Measurements from ENCODE around the gene HDAC4. TPM values are rescaled to one million over a fixed set of nuclear protein-coding genes. Genes with fewer than 3 reads are reported as not detected.

Gene HDAC4
- total and polyA plus RNA-seq, 2 of the 8 experiments (the other 6 are each of a cell fraction or from before 2014, with no cell fraction given): 15.4 to 31.5 TPM

DNA sequence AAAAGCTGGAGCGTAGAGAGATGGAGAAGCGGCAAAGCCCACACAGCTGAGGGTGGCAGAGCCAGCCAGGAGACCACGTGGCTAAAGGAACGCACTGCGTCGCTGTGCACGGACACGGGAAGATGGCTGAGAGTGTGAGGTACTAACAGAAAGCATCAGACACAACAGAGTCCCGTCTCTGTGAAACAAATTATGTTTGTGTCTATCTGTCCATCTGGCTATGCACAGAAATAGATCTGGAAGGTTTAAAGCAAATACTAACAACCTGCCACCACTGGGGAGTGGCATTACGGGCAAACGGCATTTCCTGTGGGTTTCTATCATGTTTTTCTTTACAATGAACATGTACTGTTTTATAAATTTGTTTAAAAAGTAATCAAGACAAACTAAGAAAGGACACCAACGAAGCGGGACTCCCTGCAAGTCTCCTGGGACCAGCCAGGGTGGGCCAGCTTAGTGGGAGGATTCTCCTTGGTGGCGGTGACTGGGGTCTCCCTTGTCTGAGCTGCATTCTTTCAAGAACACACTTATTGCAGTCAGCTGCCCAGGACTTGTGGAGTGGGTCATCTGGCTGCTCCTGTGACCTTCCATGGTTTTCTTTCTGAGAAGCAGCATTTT, 290.8 kb downstream of the HDAC4 start:
- Histone ChIP-seq H4K5ac (ENCODE audit: insufficient read length, low read depth, low read length) (no peak overlapping the region), H3K79me1 (ENCODE audit: low read depth, low read length) (no peaks in the 10 kb centered on the region), H2BK12ac (ENCODE audit: low read depth, low read length) (no peak overlapping the region), H3K14ac (ENCODE audit: insufficient read length) (no peak overlapping the region), H3K27ac (ENCODE audit: low read depth, low read length) (no peak overlapping the region), H3K4me2 (ENCODE audit: insufficient read depth in 1 of 2, low read depth in 2 of 2, low read length in 2 of 2) (no peak overlapping the region), H3K4me3 (ENCODE audit: extremely low read depth in 1 of 4, insufficient read depth in 2 of 4, low read depth in 3 of 4, low read length in 4 of 4) (no peak overlapping the region), H4K91ac (replicated peaks; ENCODE audit: insufficient read length, low read length) (no peak overlapping the region), H2BK20ac (ENCODE audit: low read length) (no peak overlapping the region), H3K18ac (ENCODE audit: extremely low read depth, low read length) (no peak overlapping the region), H3K9me3 (ENCODE audit: insufficient read depth in 2 of 2, low read depth in 1 of 2, low read length in 1 of 2) (no peaks in the 10 kb centered on the region), H3K4ac (replicated peaks; ENCODE audit: insufficient read length, low read depth, low read length) (no peak overlapping the region), H4K8ac (ENCODE audit: extremely low read depth, insufficient read depth, low read length) (no peak overlapping the region), H3K23ac (ENCODE audit: insufficient read length) (no peak overlapping the region), H4K20me1 (replicated peaks in 1 of 2; ENCODE audit: control insufficient read depth in 1 of 2, insufficient read depth in 2 of 2, low read length in 2 of 2) (peaks cover 0 to 7% of the 10 kb centered on the region in 2 experiments), H3K23me2 (ENCODE audit: low read depth, low read length) (no peaks in the 10 kb centered on the region), H3K36me3 (ENCODE audit: control insufficient read depth in 2 of 4, insufficient read depth in 4 of 4, low read length in 3 of 4) (peaks cover 0 to 8% (median 1%) of the 10 kb centered on the region in 4 experiments; a peak in 4 of 8 replicates), H2BK120ac (replicated peaks; ENCODE audit: low read depth, low read length) (no peak overlapping the region), H3K56ac (replicated peaks; ENCODE audit: insufficient read length, low read depth, low read length) (no peak overlapping the region), H2BK5ac (ENCODE audit: low read depth, low read length) (no peak overlapping the region), H2AK5ac (ENCODE audit: low read depth, low read length) (no peak overlapping the region), H3K4me1 (replicated peaks in 1 of 4; ENCODE audit: control insufficient read depth in 3 of 4, insufficient read depth in 4 of 4, low read length in 3 of 4) (no peaks in the 10 kb centered on the region; a peak in 1 of 7 replicates), H2AFZ (ENCODE audit: low read length) (no peak overlapping the region), H3K27me3 (replicated peaks in 1 of 4; ENCODE audit: control insufficient read depth in 3 of 4, extremely low read depth in 1 of 4, insufficient read depth in 3 of 4, low read length in 3 of 4) (no peaks in the 10 kb centered on the region), H2BK15ac (ENCODE audit: low read length) (no peak overlapping the region), H3K9ac (replicated peaks in 1 of 4; ENCODE audit: extremely low read depth in 1 of 4, low read depth in 3 of 4, low read length in 3 of 4) (no peak overlapping the region), H3K79me2 (ENCODE audit: control insufficient read depth in 1 of 2, insufficient read depth in 2 of 2, low read length in 2 of 2) (no peaks in the 10 kb centered on the region)
- 91% methylated on average over 14 of the region's 14 CpGs; no CpG with 5 or more reads in 1 of the 2 experiments for whole genome bisulfite sequencing, 2 experiments (ENCODE audit: extremely low coverage in 1 of 2, insufficient coverage in 1 of 2, insufficient read length in 1 of 2, insufficient replicate concordance in 2 of 2, low coverage in 1 of 2, low lambda C conversion rate in 2 of 2, missing lambda C conversion rate in 1 of 2)
- FAIRE-seq: no peak
- DNase-seq (ENCODE audit: low read depth in 1 of 2, low spot score in 2 of 2): no peak
- ChIA-PET CTCF (ENCODE audit: partially characterized antibody) (no interaction called here), POLR2A (ENCODE audit: partially characterized antibody) (no interaction called here)
- TF ChIP-seq JUN (IDR thresholded peaks at IDR 0.05; ENCODE audit: low read depth, low read length): no peak
- no peak for TF ChIP-seq TAF1 (IDR thresholded peaks at IDR 0.05; ENCODE audit: low read depth, low read length)

Data from H1 (cell line).